OCI-LY1 (cell line): Measurements from ENCODE around the gene IKZF3.

Source experiments
- EZH2 ChIP-seq: fragments of 200-600 bp; sonication (generic), shearing (Covaris generic); IDR thresholded peaks from 2 replicates; pipeline ENCODE4 v1.8.0; 2017; ENCODE audit warnings: borderline replicate concordance, mixed run types, mild to moderate bottlenecking, antibody characterized with exemption, low read length, moderate library complexity, mixed read lengths
- TF ChIP-seq, protein P1 (sequence below): fragments of 200-600 bp; sonication (generic), shearing (Covaris generic); IDR thresholded peaks from 2 replicates; pipeline ENCODE4 v1.5.1; 2017; ENCODE audit warnings: mild to moderate bottlenecking, antibody characterized with exemption, low read length, moderate library complexity, mixed read lengths

DNA sequence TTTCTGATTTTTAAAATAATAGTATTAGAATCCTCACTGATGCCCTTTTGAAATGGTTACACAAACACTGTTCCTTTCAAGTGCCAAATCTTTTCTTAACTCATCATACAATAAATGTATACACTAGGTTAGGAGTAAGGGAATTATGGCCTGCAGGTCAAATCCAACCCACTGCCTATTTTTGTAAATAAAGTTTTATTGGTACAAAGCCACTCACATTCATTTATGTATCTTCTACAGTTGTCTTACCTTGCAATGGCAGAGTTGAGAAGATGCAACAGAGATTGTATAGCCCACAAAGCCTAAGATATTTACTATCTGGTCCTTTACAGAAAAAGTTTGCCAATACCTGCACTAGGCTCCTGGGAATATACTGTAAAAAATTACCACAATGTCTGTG lies 47.8 kb downstream of the IKZF3 start:
- TF ChIP-seq, protein P1, sequence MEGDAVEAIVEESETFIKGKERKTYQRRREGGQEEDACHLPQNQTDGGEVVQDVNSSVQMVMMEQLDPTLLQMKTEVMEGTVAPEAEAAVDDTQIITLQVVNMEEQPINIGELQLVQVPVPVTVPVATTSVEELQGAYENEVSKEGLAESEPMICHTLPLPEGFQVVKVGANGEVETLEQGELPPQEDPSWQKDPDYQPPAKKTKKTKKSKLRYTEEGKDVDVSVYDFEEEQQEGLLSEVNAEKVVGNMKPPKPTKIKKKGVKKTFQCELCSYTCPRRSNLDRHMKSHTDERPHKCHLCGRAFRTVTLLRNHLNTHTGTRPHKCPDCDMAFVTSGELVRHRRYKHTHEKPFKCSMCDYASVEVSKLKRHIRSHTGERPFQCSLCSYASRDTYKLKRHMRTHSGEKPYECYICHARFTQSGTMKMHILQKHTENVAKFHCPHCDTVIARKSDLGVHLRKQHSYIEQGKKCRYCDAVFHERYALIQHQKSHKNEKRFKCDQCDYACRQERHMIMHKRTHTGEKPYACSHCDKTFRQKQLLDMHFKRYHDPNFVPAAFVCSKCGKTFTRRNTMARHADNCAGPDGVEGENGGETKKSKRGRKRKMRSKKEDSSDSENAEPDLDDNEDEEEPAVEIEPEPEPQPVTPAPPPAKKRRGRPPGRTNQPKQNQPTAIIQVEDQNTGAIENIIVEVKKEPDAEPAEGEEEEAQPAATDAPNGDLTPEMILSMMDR, result no peak
- no peak for TF ChIP-seq EZH2
